Fibroblast of lung (primary cell): ENCODE results near the gene IL10RB. TPM values are rescaled to one million over a fixed set of nuclear protein-coding genes. Genes with fewer than 3 reads are reported as not detected.

Experiments used
- DNase-seq, 2 donors: peaks; one replicate each; pipeline versions ENCODE4 v3.0.0 to v3.0.0-alpha.2; 2010; ENCODE audit warnings: low read depth in 2 of 2
- H2AFZ ChIP-seq: 2 replicates; pipeline ENCODE4 v1.5.1; 2012; ENCODE audit warnings: low read length, control low read depth, inconsistent platforms
- H3K27ac ChIP-seq: 2 replicates; pipeline ENCODE4 v1.5.1; 2011; ENCODE audit warnings: low read length, control low read depth; ENCODE audit not compliant: insufficient read depth
- H3K27me3 ChIP-seq: 2 replicates; pipeline ENCODE4 v1.5.1; 2011; ENCODE audit warnings: mild to moderate bottlenecking, low read length; ENCODE audit not compliant: control insufficient read depth, insufficient read depth
- H3K36me3 ChIP-seq: 2 replicates; pipeline ENCODE4 v1.5.1; 2011; ENCODE audit warnings: low read length; ENCODE audit not compliant: control insufficient read depth, insufficient read depth
- H3K4me1 ChIP-seq: 2 replicates; pipeline ENCODE4 v1.5.1; 2011; ENCODE audit warnings: low read length; ENCODE audit not compliant: control insufficient read depth, insufficient read depth; ENCODE audit errors: extremely low read depth
- H3K4me2 ChIP-seq: 2 replicates; pipeline ENCODE4 v1.5.1; 2011; ENCODE audit warnings: low read length, control low read depth; ENCODE audit not compliant: insufficient read depth; ENCODE audit errors: extremely low read depth
- H3K4me3 ChIP-seq, 4 experiments: fragments of 200-600 bp in 1 of 4; sonication (generic) in 1 of 4; replicated peaks in 1 of 4; 2 replicates each; pipeline ENCODE4 v1.5.1; 2011 to 2016; ENCODE audit warnings: low read length in 4 of 4, low read depth in 3 of 4, mild to moderate bottlenecking in 3 of 4, control low read depth in 2 of 4, inconsistent platforms in 1 of 4, mixed read lengths in 1 of 4; ENCODE audit not compliant: insufficient read depth in 1 of 4; ENCODE audit errors: control extremely low read depth in 1 of 4
- H3K79me2 ChIP-seq: 2 replicates; pipeline ENCODE4 v1.5.1; 2012; ENCODE audit warnings: mild to moderate bottlenecking, low read length, inconsistent platforms; ENCODE audit not compliant: control insufficient read depth, insufficient read depth
- H3K9ac ChIP-seq: 2 replicates; pipeline ENCODE4 v1.5.1; 2011; ENCODE audit warnings: mild to moderate bottlenecking, low read length, control low read depth; ENCODE audit not compliant: insufficient read depth
- H3K9me3 ChIP-seq: 2 replicates; pipeline ENCODE4 v1.5.1; 2012; ENCODE audit warnings: low read depth, low read length; ENCODE audit not compliant: control insufficient read depth, insufficient read depth
- H4K20me1 ChIP-seq: 2 replicates; pipeline ENCODE4 v1.5.1; 2011; ENCODE audit warnings: low read length; ENCODE audit not compliant: control insufficient read depth, insufficient read depth; ENCODE audit errors: extremely low read depth
- CTCF ChIP-seq, 2 donors: IDR thresholded peaks in 1 of 2; conservative IDR thresholded peaks in 1 of 2; 1 replicate in 1 of 2; 2 replicates in 1 of 2; pipeline ENCODE4 v1.5.1; 2011 to 2012; ENCODE audit warnings: low read length in 2 of 2, control low read depth in 1 of 2, inconsistent platforms in 1 of 2, low read depth in 1 of 2, mild to moderate bottlenecking in 1 of 2
- EZH2 ChIP-seq: IDR thresholded peaks from 2 replicates; pipeline ENCODE4 v1.5.1; 2012; ENCODE audit warnings: low read length, control low read depth, mild to moderate bottlenecking; ENCODE audit errors: missing control alignments
- polyA plus RNA-seq, 2 donors: library from polyadenylated mRNA; depleted of rRNA in 1 of 2; stranded (reverse) in 1 of 2; unstranded in 1 of 2; fragments of >200 nt; gene quantifications; 2 replicates each; pipeline ENCODE4 v1.2.1, GENCODE V29; 2011 to 2012; ENCODE audit warnings: missing spikeins in 1 of 2
- total RNA-seq: library from RNA; depleted of rRNA; stranded (reverse); fragments of >200 nt; gene quantifications from 2 replicates; pipeline ENCODE4 v1.2.1, GENCODE V29; 2014

The IL10RB gene
- total and polyA plus RNA-seq, 2 donors (not counting 1 experiment from before 2014, with no cell fraction given) = 56.2 to 64.1 TPM

GRCh38 chr21:33257094-33257803 is 8.9 kb upstream of the IL10RB start:
- H3K36me3 ChIP-seq = peaks cover 2% of the 10 kb centered on the region
- H3K79me2 ChIP-seq = no peaks in the 10 kb centered on the region
- no peaks in the 10 kb centered on the region for H3K9me3 ChIP-seq
- H3K9ac ChIP-seq = no peak overlapping the region
- H3K27me3 ChIP-seq = no peaks in the 10 kb centered on the region
- no peak overlapping the region for H3K4me2 ChIP-seq
- no peak overlapping the region for H3K4me3 ChIP-seq
- H4K20me1 ChIP-seq = no peaks in the 10 kb centered on the region
- DNase-seq = no peak
- TF ChIP-seq CTCF (conservative IDR thresholded peaks at IDR 0.05 in 1 of 2, IDR thresholded peaks at IDR 0.05 in 1 of 2; ENCODE audit: low read depth in 1 of 2, low read length in 2 of 2) (no peak), EZH2 (no peak)
- H2AFZ ChIP-seq = no peak overlapping the region
- H3K27ac ChIP-seq = no peak overlapping the region
- H3K4me1 ChIP-seq = peaks cover 2% of the 10 kb centered on the region

- DNase-seq = no peak
- Histone ChIP-seq H4K20me1 (no peaks in the 10 kb centered on the region), H3K36me3 (no peaks in the 10 kb centered on the region), H3K27me3 (no peaks in the 10 kb centered on the region), H3K9me3 (no peaks in the 10 kb centered on the region), H3K4me1 (peaks cover 2% of the 10 kb centered on the region), H3K79me2 (no peaks in the 10 kb centered on the region), H3K4me2 (no peak overlapping the region), H3K27ac (no peak overlapping the region), H2AFZ (no peak overlapping the region), H3K4me3 (no peak overlapping the region), H3K9ac (no peak overlapping the region)
- TF ChIP-seq EZH2 (no peak), CTCF (conservative IDR thresholded peaks at IDR 0.05 in 1 of 2, IDR thresholded peaks at IDR 0.05 in 1 of 2; ENCODE audit: low read depth in 1 of 2, low read length in 2 of 2) (no peak)
Measured at GRCh38 chr21:33258475-33258874, 7.7 kb upstream of the IL10RB start.

- Histone ChIP-seq H4K20me1 (no peaks in the 10 kb centered on the region), H3K9me3 (no peaks in the 10 kb centered on the region), H3K9ac (no peak overlapping the region), H3K4me2 (no peak overlapping the region), H3K79me2 (no peaks in the 10 kb centered on the region), H2AFZ (no peak overlapping the region), H3K4me3 (no peak overlapping the region), H3K27me3 (no peaks in the 10 kb centered on the region), H3K27ac (no peak overlapping the region), H3K4me1 (peaks cover 2% of the 10 kb centered on the region), H3K36me3 (no peaks in the 10 kb centered on the region)
- TF ChIP-seq EZH2 = no peak
- TF ChIP-seq CTCF (conservative IDR thresholded peaks at IDR 0.05 in 1 of 2, IDR thresholded peaks at IDR 0.05 in 1 of 2; ENCODE audit: low read depth in 1 of 2, low read length in 2 of 2) = no peak
- peak in 1 of 2 donors; percentile 53 for DNase-seq
Measured at GRCh38 chr21:33259428-33259827, 6.7 kb upstream of the IL10RB start.
